Neural cell (in vitro differentiated cells): Measurements from ENCODE around the gene KCNAB1.

ENCODE experiments used
- CTCF ChIP-seq: fragments of 450-650 bp; IDR thresholded peaks from 2 replicates; pipeline ENCODE4 v1.5.1; 2014; ENCODE audit warnings: antibody characterized with exemption, mild to moderate bottlenecking, moderate library complexity; ENCODE audit not compliant: poor library complexity, severe bottlenecking
- EP300 ChIP-seq: fragments of 450-650 bp; conservative IDR thresholded peaks from 2 replicates; pipeline ENCODE4 v1.6.1; 2014; ENCODE audit warnings: antibody characterized with exemption, mild to moderate bottlenecking, moderate library complexity; ENCODE audit not compliant: poor library complexity, severe bottlenecking
- EZH2 ChIP-seq: fragments of 200-600, 300-800 bp; shearing (Covaris generic), sonication (generic); IDR thresholded peaks from 2 replicates; pipeline ENCODE4 v1.6.1; 2014; ENCODE audit warnings: antibody characterized with exemption, low read length, borderline replicate concordance, mild to moderate bottlenecking; ENCODE audit not compliant: insufficient read depth, poor library complexity, severe bottlenecking
- MXI1 ChIP-seq: fragments of 450-650 bp; conservative IDR thresholded peaks from 2 replicates; pipeline ENCODE4 v1.6.1; 2014; ENCODE audit warnings: antibody characterized with exemption, mild to moderate bottlenecking; ENCODE audit not compliant: poor library complexity, severe bottlenecking
- POLR2AphosphoS5 ChIP-seq: IDR thresholded peaks from 2 replicates; pipeline ENCODE4 v1.6.1; 2012
- RAD21 ChIP-seq: fragments of 450-650 bp; conservative IDR thresholded peaks from 2 replicates; pipeline ENCODE4 v1.6.1; 2014; ENCODE audit warnings: antibody characterized with exemption, mild to moderate bottlenecking, moderate library complexity
- SMC3 ChIP-seq: fragments of 450-650 bp; conservative IDR thresholded peaks from 2 replicates; pipeline ENCODE4 v1.6.1; 2014; ENCODE audit warnings: antibody characterized with exemption, mild to moderate bottlenecking, moderate library complexity; ENCODE audit not compliant: poor library complexity
- TAF1 ChIP-seq: IDR thresholded peaks from 2 replicates; pipeline ENCODE4 v1.6.1; 2012; ENCODE audit warnings: low read depth
- TF ChIP-seq, protein P1 (sequence below): IDR thresholded peaks from 2 replicates; pipeline ENCODE4 v1.6.1; 2012; ENCODE audit warnings: borderline replicate concordance

DNA sequence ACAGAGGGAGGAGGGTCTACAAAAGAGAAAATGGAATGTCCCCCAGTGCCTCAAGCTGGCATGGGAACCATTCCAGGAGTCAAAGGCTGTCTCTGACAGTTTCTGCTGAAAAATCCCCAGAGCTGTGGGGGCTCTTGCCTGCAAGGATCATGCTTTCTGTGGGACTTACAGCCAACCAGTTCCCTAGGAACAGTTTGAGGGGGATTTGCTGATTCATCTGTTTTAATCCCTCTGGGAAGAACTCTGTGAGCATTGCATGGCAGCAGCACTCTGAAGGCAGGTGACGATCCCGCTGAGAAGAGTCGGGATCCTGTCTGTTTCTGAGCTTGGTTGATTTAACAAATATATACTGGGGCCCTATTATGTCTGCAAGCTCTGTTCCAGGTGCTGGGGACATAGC is 258.5 kb downstream of the KCNAB1 start:
- TF ChIP-seq CTCF, result no peak
- TF ChIP-seq SMC3, result no peak
- TF ChIP-seq EZH2, result no peak
- TF ChIP-seq POLR2AphosphoS5, result no peak
- TF ChIP-seq MXI1, result no peak
- no peak for TF ChIP-seq TAF1
- no peak for TF ChIP-seq EP300
- TF ChIP-seq, protein P1, sequence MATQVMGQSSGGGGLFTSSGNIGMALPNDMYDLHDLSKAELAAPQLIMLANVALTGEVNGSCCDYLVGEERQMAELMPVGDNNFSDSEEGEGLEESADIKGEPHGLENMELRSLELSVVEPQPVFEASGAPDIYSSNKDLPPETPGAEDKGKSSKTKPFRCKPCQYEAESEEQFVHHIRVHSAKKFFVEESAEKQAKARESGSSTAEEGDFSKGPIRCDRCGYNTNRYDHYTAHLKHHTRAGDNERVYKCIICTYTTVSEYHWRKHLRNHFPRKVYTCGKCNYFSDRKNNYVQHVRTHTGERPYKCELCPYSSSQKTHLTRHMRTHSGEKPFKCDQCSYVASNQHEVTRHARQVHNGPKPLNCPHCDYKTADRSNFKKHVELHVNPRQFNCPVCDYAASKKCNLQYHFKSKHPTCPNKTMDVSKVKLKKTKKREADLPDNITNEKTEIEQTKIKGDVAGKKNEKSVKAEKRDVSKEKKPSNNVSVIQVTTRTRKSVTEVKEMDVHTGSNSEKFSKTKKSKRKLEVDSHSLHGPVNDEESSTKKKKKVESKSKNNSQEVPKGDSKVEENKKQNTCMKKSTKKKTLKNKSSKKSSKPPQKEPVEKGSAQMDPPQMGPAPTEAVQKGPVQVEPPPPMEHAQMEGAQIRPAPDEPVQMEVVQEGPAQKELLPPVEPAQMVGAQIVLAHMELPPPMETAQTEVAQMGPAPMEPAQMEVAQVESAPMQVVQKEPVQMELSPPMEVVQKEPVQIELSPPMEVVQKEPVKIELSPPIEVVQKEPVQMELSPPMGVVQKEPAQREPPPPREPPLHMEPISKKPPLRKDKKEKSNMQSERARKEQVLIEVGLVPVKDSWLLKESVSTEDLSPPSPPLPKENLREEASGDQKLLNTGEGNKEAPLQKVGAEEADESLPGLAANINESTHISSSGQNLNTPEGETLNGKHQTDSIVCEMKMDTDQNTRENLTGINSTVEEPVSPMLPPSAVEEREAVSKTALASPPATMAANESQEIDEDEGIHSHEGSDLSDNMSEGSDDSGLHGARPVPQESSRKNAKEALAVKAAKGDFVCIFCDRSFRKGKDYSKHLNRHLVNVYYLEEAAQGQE, result no peak
- no peak for TF ChIP-seq RAD21
